HepG2 (cell line): ENCODE measurements around the gene CTCF. TPM values are rescaled to one million over a fixed set of nuclear protein-coding genes. Genes with fewer than 3 reads are reported as not detected.

Source experiments
- AHR ChIP-seq: IDR thresholded peaks from 2 replicates; pipeline ENCODE4 v1.6.1; 2018; ENCODE audit warnings: missing genetic modification reagents, missing compliant biosample characterization
- ATF4 ChIP-seq, 2 experiments: fragments of 450-650 bp in 1 of 2; sonication (generic) in 1 of 2; formaldehyde crosslinking; IDR thresholded peaks; 2 replicates each; pipeline versions ENCODE4 v1.5.0 to v1.8.0; 2020 to 2022; ENCODE audit warnings: mild to moderate bottlenecking in 1 of 2, missing genetic modification reagents in 1 of 2
- ATF6 ChIP-seq: sonication (generic); formaldehyde crosslinking; conservative IDR thresholded peaks from 2 replicates; pipeline ENCODE4 v1.4.0; 2020; ENCODE audit warnings: missing genetic modification reagents
- CBX1 ChIP-seq: IDR thresholded peaks from one replicate; pipeline ENCODE4 v1.6.1; 2016; ENCODE audit warnings: antibody characterized with exemption, low read depth
- EED ChIP-seq: sonication (generic); formaldehyde crosslinking; IDR thresholded peaks from 2 replicates; pipeline ENCODE4 v1.5.0; 2020; ENCODE audit warnings: mild to moderate bottlenecking, missing genetic modification reagents
- HNRNPH1 ChIP-seq: fragments of 200-400 bp; formaldehyde crosslinking; optimal IDR thresholded peaks from 2 replicates; pipeline ENCODE3; 2017; ENCODE audit warnings: mild to moderate bottlenecking, low read depth, low read length
- MAFK ChIP-seq, 2 experiments: IDR thresholded peaks in 1 of 2; conservative IDR thresholded peaks in 1 of 2; 2 replicates each; pipeline ENCODE4 v1.6.1; 2011; ENCODE audit warnings: improper control_type of control experiment in 2 of 2, low read length in 2 of 2
- MLLT10 ChIP-seq: sonication (generic); formaldehyde crosslinking; IDR thresholded peaks from 2 replicates; pipeline ENCODE4 v1.4.0; 2020; ENCODE audit warnings: missing genetic modification reagents
- MYC ChIP-seq: sonication (generic); formaldehyde crosslinking; IDR thresholded peaks from 2 replicates; pipeline ENCODE4 v1.9.0; 2021; ENCODE audit warnings: missing genetic modification reagents, borderline replicate concordance
- POLR2G ChIP-seq: fragments of 200-400 bp; formaldehyde crosslinking; IDR thresholded peaks from 2 replicates; pipeline ENCODE4 v1.6.1; 2018; ENCODE audit warnings: mild to moderate bottlenecking, low read depth, low read length, moderate library complexity
- SCMH1 ChIP-seq: sonication (generic); formaldehyde crosslinking; IDR thresholded peaks from 2 replicates; pipeline ENCODE4 v1.9.0; 2021; ENCODE audit warnings: missing genetic modification reagents, mild to moderate bottlenecking, borderline replicate concordance
- SP140L ChIP-seq: sonication (generic); formaldehyde crosslinking; IDR thresholded peaks from 2 replicates; pipeline ENCODE4 v1.4.0; 2020; ENCODE audit warnings: missing genetic modification reagents, borderline replicate concordance
- THAP11 ChIP-seq: IDR thresholded peaks from 2 replicates; pipeline ENCODE4 v1.6.1; 2016; ENCODE audit warnings: missing biosample characterization, missing genetic modification reagents
- YEATS4 ChIP-seq: sonication (generic); formaldehyde crosslinking; IDR thresholded peaks from 2 replicates; pipeline ENCODE4 v1.4.0; 2020; ENCODE audit warnings: missing genetic modification reagents, borderline replicate concordance
- ZNF10 ChIP-seq: sonication (generic); formaldehyde crosslinking; IDR thresholded peaks from 2 replicates; pipeline ENCODE4 v1.4.0; 2020; ENCODE audit warnings: mild to moderate bottlenecking, low read depth, missing genetic modification reagents, borderline replicate concordance
- ZNF274 ChIP-seq: sonication (generic); formaldehyde crosslinking; IDR thresholded peaks from 2 replicates; pipeline ENCODE4 v1.5.1; 2020; ENCODE audit warnings: mild to moderate bottlenecking, missing genetic modification reagents
- ZNF563 ChIP-seq: sonication (generic); formaldehyde crosslinking; IDR thresholded peaks from 2 replicates; pipeline ENCODE4 v1.8.0; 2022; ENCODE audit warnings: mild to moderate bottlenecking, moderate library complexity, missing genetic modification reagents
- ZNF572 ChIP-seq: sonication (generic); formaldehyde crosslinking; IDR thresholded peaks from 2 replicates; pipeline ENCODE4 v1.5.1; 2020; ENCODE audit warnings: mild to moderate bottlenecking, missing genetic modification reagents
- ZNF670 ChIP-seq: sonication (generic); formaldehyde crosslinking; IDR thresholded peaks from 2 replicates; pipeline ENCODE4 v1.8.0; 2022; ENCODE audit warnings: mild to moderate bottlenecking, missing genetic modification reagents, borderline replicate concordance
- ZNF720 ChIP-seq: sonication (generic); formaldehyde crosslinking; IDR thresholded peaks from 2 replicates; pipeline ENCODE4 v1.4.0; 2020; ENCODE audit warnings: missing genetic modification reagents
- ZNF75D ChIP-seq: sonication (generic); formaldehyde crosslinking; IDR thresholded peaks from 2 replicates; pipeline ENCODE4 v1.8.1; 2023; ENCODE audit warnings: missing genetic modification reagents, mild to moderate bottlenecking, borderline replicate concordance
- ZNF772 ChIP-seq: sonication (generic); formaldehyde crosslinking; IDR thresholded peaks from 2 replicates; pipeline ENCODE4 v1.5.0; 2020; ENCODE audit warnings: mild to moderate bottlenecking, missing genetic modification reagents
- ZNF841 ChIP-seq: sonication (generic); formaldehyde crosslinking; IDR thresholded peaks from 2 replicates; pipeline ENCODE4 v1.8.1; 2023; ENCODE audit warnings: missing genetic modification reagents, borderline replicate concordance
- polyA plus RNA-seq, 8 experiments: library from polyadenylated mRNA; depleted of rRNA in 3 of 8; stranded (reverse) in 7 of 8; unstranded in 1 of 8; fragments of >200 nt; fragmentation: Illumina TruSeq in 4 of 8; extraction: Trizol in 4 of 8; gene quantifications; 2 replicates each; pipeline versions ENCODE4 v1.2.1 to v1.2.3, GENCODE V29; 2011 to 2016; ENCODE audit warnings: low read depth in 4 of 8, missing spikeins in 1 of 8, mixed read lengths in 1 of 8; ENCODE audit not compliant: insufficient read depth in 1 of 8
- total RNA-seq, 5 experiments: library from RNA; depleted of rRNA; stranded (reverse); fragments of >200 nt; fragmentation: Illumina TruSeq; extraction: Trizol; gene quantifications; 2 replicates each; pipeline ENCODE4 v1.2.3, GENCODE V29; 2016; ENCODE audit warnings: low read depth in 1 of 5
- TF ChIP-seq, protein P1 (sequence below): sonication (generic); formaldehyde crosslinking; IDR thresholded peaks from 2 replicates; pipeline ENCODE4 v1.4.0; 2020; ENCODE audit warnings: low read depth, missing genetic modification reagents

The CTCF gene
- total and polyA plus RNA-seq, 2 of the 13 experiments (the other 11 are each of a cell fraction or from before 2014, with no cell fraction given) = 19.5 to 37.5 TPM

DNA sequence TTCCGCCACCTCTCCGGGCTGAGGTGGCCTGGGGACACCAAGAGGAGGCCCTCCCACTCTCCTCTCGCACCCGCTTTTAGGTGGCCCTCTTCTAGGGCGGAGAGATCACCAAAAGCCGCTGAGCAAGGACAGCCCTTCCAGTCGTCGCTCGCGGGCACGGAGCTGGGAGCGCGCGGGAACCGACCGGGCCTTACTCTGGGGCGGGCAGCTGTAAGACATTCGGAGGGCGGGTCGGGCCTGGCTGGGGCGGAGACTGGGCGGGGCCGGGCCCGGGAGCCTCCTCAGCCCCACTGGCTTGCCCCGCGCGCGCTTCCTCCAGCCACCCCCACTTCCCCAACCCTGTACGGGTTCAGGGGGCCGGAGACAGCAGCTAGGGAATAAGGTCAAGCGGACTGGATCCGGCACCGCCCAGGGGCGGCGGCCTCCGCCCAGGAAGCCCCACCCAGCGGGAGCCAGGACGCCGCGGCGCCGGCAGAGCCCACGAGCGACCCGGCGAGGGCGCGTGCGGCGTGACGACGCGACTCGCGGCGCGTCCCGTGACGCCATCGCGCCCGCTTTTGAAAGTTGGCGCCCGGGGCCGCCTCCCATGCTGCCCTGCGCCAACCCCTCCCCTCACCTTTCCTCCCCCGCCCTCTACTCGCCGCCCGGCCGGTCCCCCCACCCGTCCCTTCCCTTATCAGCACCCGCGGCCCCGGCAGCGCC is 351 bp upstream of the CTCF start (continued):
- TF ChIP-seq, protein P1, sequence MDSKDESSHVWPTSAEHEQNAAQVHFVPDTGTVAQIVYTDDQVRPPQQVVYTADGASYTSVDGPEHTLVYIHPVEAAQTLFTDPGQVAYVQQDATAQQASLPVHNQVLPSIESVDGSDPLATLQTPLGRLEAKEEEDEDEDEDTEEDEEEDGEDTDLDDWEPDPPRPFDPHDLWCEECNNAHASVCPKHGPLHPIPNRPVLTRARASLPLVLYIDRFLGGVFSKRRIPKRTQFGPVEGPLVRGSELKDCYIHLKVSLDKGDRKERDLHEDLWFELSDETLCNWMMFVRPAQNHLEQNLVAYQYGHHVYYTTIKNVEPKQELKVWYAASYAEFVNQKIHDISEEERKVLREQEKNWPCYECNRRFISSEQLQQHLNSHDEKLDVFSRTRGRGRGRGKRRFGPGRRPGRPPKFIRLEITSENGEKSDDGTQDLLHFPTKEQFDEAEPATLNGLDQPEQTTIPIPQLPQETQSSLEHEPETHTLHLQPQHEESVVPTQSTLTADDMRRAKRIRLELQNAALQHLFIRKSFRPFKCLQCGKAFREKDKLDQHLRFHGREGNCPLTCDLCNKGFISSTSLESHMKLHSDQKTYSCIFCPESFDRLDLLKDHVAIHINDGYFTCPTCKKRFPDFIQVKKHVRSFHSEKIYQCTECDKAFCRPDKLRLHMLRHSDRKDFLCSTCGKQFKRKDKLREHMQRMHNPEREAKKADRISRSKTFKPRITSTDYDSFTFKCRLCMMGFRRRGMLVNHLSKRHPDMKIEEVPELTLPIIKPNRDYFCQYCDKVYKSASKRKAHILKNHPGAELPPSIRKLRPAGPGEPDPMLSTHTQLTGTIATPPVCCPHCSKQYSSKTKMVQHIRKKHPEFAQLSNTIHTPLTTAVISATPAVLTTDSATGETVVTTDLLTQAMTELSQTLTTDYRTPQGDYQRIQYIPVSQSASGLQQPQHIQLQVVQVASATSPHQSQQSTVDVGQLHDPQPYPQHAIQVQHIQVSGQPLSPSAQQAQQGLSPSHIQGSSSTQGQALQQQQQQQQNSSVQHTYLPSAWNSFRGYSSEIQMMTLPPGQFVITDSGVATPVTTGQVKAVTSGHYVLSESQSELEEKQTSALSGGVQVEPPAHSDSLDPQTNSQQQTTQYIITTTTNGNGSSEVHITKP (CRISPR knock-in tag) = peak; percentile 37; the same call in 1 of the 2 replicates
- no peak for TF ChIP-seq ZNF10
- TF ChIP-seq CBX1 = no peak
- peak; percentile 89 for TF ChIP-seq THAP11
- TF ChIP-seq ZNF274 = peak; percentile 74
- no peak for TF ChIP-seq HNRNPH1
- TF ChIP-seq ATF6 (CRISPR knock-in tag) = no peak
- peak; percentile 75 for TF ChIP-seq MYC (CRISPR knock-in tag)
- no peak for TF ChIP-seq ZNF670
- no peak for TF ChIP-seq ZNF720 (CRISPR knock-in tag)
- no peak for TF ChIP-seq ZNF75D
- TF ChIP-seq AHR (CRISPR knock-in tag) = 0 out of 2 replicates have a peak, but pooled peaks have one; percentile 70
- no peak for TF ChIP-seq MLLT10 (CRISPR knock-in tag)
- TF ChIP-seq SP140L = no peak; the same call in 1 of the 2 replicates
- peak; percentile 86 for TF ChIP-seq POLR2G
- peak; percentile 87 for TF ChIP-seq ZNF563 (CRISPR knock-in tag)
- TF ChIP-seq EED (CRISPR knock-in tag) = 0 out of 2 replicates have a peak, but pooled peaks have one; percentile 66
- TF ChIP-seq MAFK (conservative IDR thresholded peaks at IDR 0.05 in 1 of 2, IDR thresholded peaks at IDR 0.05 in 1 of 2; ENCODE audit: low read length in 2 of 2) = no peak
- TF ChIP-seq YEATS4 (CRISPR knock-in tag) = peak; percentile 92
- no peak for TF ChIP-seq SCMH1
- TF ChIP-seq ZNF572 (CRISPR knock-in tag) = 0 out of 2 replicates have a peak, but pooled peaks have one; percentile 51
- no peak; a peak in 1 of 4 replicates for TF ChIP-seq ATF4 (CRISPR knock-in tag; IDR thresholded peaks at IDR 0.05)
- TF ChIP-seq ZNF841 = no peak
- TF ChIP-seq ZNF772 = peak; percentile 62; the same call in 1 of the 2 replicates
